KG1 (cell line): Measurements from ENCODE around the gene SMAD6.

Experiments used
- DNase-seq: peaks from one replicate; lab custom pipeline; 2025; lab: John Stamatoyannopoulos, UW

The SMAD6 gene

DNA sequence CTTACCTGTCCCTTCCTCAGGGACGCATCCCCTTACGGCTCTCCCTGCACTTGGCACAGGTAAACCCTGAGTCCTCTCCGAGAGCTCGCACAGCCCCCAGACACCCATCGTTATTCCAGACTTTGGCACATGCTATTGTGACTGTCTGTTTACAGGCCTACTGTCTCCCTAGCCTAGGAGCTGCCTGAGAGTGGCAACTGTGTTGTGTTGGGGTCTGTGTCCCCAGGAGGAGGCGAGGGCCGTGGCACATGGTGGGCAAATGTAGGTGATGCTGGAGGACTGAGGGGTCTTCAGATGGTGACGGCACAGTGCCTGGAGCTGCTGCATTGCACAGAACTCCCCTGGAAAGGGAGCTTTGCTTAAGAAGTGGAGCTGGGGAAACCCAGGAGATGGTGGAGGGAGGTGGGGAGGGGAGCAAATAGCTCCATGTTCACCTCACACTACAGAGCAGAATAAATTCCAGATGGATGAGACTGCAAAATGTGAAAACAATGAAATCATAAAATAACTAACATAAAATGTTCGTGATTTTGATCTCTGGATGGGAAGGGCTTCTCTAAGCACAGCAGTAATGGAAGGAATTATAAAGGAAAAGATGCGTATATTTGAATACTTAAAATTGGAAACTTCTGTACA, 96.5 kb downstream of the SMAD6 start:
- DNase-seq: no peak

DNA sequence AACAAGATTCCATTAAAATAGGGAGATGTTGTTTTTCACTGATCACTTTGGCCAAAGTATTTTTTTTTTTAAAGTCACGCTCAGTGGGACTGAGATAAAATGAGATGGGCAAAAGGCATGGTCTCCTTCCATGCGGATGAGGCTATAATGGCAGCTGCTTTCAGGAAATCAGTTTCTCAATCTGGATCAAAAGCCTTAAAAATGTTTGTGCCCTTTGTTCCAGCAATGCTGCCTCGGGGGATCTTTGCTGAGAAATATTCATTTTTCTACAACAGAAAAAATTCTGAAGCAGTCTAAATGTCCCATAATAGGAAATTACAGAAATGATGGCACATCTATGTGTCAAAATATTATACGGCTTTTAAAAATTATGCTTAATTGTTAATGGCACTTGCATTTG, 97.2 kb downstream of the SMAD6 start:
- no peak for DNase-seq

DNA sequence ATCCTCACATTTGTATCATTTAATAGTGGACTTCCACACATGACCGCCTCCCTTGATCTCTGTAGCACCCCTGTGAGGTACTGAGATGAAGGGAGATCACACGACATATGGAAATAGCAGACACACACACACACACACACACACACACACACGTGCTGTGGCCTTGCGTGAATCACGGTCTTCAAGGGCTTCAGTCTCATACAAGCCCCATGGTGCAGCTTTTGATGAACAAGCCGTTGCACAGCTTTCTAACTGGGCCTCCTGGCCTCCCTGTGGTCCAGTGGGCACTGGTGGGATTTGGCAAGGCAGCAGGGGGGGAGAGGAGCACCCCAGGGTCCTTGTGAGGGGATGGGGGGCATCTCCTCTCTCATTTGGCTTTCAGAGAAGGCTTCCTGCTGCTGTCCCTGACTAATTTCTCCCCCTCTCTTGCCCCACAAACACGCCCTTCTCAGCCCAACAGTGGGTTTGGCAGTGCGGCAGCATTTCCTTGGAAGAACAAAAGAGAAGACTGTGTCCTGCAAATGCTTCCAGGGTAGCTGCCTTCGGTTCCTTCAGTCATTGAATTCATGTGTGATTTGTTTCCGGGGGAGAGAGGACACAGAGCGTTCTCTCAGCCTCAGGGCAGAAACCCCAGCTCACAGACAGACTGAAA, 98.7 kb downstream of the SMAD6 start:
- no peak for DNase-seq

DNA sequence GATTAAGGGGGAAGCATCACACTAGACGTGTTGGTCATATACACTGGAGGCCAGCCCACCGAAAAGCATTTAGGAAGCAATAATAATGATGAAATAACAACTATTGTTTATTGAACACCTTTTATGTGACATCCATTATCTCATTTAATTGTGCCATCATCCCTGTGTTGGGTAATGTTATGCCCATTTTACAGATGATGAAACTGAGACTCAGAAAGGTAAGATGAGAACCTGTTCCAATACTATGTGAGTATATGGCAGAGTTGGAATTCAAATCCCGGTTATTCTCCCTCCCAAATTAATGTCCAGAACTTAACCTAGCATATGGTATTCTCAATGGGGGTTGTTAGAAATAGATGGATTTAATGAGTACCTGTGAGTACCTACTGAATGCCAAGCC, 99.2 kb downstream of the SMAD6 start:
- no peak for DNase-seq

DNA sequence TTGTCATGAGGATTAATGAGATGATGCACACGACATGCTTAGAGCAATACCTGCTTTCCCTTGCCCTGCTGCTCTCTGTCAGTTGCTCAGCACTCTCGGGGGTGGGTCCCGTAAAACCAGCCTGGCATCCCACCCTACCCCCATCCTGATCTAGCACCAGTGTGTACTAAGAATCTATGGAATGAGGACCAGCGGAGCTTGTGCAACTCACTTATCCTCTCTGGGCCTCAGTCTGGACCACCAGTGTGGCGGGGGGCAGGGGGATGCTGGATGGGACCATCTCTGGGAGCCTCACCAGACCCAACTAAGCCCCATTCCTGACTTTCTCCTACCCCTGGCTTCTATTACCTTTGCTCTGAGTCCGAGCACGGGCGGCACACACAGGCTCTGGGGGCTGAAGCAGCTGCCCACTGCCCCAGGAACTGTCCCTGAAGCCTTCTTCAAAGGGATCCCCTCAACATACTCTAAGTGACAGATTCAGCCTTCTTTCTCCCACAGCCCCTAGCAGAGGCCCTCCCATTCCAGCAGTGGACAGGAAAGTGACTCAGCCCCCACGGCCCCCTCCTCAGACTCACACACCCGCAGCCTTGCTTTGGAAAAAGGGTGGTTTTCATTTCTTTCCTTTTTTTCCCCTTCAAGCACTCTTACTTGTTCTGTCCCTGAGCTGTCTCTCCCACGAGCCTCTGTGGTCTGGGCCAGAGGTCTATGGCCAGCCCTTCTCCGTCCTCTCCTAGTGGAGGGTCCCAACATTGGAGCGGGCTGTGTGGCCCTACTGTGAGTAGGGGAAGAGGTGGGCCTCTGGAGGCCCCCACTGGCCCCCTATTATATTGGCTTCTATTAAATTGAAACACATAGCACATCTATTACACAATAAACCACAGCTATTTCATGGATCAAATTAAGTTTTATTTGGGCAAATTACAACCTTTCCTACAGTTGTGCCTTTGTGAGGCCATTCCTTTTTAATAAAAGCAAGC, 100.3 kb downstream of the SMAD6 start:
- DNase-seq: no peak

DNA sequence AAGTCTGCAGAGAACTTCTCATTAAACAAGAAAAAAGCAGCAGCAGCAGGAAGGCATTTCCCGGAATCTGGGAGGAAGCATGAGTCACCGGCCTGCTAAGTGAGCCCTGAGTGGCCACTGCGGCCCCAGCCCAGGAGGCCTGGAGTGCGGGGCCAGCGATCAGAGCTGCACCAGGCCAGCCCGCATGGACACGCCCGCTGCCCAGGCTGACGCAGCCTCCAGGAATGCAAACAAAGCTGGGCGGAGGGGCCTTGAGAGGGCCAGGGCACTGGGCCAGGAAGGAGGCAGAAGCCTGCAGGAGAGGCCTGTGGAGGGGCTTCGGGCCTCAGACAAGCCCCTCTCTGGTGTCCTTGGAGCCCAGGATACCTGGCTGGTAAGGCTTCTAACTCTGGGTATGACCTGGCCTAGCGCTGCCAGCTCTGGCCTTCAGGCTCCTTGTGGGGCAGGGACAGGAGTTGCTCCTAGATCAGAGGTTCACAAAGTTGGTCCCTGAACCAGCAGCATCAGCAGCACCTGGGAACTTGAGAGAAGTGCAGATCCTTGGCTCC, 101.2 kb downstream of the SMAD6 start:
- no peak for DNase-seq

DNA sequence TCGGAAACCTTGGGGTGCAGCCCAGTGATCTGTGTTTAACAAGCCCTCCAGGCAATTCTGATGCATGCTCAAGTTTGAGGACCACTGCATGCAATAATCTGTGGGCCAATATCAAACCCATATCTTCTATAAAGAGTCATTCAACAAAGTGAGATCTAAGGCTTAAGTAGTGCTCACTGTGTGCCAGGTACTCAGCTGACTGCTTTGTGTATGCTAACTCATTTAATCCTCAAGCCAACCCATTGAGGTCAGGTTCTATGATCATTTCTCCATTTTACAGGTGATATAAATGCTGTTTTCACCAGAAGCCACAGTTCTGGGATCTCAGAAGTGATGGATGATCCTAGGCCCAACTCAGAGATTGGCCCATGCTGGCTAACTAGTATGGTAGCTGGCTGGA, 101.7 kb downstream of the SMAD6 start:
- DNase-seq: no peak

DNA sequence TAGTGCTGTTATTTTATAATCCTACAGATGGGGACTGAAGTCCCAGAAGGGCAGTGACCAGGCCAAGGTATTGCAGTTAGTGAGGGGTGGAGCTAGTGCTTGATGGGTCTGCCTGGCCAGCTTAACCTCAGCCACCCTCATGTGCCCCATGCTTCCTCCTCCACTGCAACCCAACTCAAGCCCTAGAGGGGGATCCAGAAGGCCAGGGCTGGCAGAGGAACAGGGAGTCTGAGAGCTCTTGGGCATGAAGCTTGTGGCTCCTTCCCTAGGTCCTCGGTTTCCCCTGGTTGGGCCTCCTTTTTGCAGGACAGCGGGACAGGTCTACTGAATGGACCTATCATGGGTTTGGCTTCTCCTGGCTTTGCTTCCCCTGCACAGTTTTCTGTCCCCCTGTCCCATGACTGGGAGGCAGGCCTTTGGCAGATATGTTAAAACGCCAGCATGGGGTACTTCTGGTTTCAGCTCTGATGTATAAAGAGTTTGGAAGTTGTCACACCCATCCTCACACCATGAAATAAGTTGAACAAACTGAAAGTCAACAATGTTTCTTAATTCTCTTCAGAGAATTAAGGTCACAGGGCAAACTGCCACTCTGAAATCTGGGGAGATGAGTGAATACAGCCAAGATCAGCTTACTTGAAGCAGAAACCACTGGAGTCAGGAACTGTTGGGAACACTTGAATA, 103.3 kb downstream of the SMAD6 start:
- no peak for DNase-seq

DNA sequence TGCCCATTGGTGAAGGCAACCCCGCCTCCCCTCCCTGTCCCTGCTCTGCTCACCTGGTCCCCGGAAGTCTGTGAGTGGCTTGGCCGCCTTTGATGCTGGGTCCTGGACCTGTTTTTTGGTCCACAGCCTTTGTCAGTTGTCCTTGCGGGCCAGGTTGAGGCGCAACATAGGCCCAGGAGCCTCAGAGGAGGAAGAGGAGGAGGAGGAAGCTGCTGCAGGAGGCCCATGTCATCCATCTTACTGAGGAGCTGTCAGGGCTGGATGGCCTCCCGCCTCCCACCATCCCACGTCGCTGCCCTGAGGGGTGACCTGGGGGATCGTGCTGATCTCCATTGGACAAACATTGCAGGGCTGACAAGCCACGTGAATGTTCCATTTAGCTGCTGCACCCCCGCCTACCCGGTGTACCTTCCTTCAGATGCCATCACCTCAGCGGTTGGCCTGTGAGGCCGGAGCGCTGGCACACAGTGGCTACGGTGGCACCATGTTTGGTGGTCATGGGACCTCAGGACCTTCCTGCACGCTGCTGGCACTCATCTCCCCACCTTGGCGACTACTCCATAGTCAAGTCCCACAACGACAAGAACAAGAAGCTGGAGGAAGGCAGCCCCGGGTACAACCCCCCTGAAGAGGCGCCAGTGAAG, 106.3 kb downstream of the SMAD6 start:
- no peak for DNase-seq

DNA sequence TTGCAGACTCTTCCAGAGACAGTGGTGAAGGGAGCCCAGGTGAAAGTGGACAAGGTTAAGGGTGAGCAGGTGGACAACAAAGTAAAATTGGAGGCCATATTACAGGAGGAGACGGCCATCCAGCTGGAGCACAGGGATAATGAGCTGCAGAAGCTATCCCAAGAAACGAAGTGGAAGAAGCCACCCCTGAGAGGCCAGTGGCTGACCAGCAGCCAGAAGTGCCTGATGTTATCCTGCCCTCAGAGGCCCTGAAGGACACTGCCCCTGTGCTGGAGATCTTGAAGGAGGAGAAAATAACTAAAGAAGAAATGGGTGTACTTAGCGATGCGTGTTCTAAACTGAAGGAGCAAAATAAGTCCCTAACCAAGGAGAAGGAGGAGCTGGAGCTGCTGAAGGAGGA, 107.6 kb downstream of the SMAD6 start:
- no peak for DNase-seq

DNA sequence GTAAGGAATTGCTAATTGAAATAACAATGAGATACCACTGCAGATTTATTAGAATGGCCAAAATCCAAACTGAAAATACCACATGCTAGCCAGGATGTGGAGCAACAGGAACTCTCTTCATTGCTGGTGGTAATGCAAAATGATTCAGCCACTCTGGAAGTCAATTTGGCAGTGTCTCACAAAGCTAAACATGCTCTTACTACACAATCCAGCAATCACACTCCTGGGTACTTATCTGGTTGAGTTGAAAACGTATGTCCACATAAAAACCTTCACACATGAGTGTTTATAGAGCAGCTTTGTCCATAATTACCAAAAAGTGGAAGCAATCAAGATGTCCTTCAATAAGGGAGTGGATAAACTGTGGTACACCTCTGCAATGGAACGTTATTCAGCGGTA, 113.3 kb downstream of the SMAD6 start:
- no peak for DNase-seq

DNA sequence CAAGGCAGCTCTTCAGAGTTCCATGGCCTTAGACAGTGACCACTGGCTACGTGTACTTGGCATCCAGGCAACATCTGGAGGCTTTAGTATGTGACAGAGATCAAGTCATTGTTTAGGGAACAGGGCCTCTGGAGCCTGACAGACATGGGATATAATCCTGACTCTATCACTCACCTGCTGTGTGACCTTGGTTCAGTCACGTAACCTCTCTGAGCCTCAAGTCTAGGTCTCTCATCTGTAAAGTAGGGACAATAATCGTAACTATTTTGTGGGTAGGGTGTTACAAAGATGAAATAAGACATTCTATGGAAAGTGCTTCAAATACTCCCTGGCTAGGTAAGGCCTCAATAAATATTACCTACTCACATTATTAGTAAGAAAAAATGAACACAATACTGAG, 114.2 kb downstream of the SMAD6 start:
- no peak for DNase-seq

DNA sequence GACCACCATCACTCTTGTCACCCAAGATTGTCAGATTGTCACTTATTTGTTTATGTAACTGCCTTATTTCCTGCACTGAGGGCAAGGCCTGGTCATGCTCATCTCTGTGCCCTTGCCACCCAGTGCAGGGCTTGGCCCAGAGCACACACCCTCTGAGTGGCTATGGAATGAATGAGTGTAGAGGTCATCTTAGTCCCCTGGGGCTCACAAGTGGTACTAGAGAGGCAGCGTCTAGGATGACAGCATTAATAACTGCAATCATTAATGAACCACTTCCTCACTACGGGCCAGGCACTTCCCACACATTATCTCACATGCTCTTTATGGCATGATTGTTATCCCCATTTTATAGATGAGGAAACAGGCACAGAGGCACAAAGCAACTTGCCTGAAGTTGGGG, 117.0 kb downstream of the SMAD6 start:
- no peak for DNase-seq

DNA sequence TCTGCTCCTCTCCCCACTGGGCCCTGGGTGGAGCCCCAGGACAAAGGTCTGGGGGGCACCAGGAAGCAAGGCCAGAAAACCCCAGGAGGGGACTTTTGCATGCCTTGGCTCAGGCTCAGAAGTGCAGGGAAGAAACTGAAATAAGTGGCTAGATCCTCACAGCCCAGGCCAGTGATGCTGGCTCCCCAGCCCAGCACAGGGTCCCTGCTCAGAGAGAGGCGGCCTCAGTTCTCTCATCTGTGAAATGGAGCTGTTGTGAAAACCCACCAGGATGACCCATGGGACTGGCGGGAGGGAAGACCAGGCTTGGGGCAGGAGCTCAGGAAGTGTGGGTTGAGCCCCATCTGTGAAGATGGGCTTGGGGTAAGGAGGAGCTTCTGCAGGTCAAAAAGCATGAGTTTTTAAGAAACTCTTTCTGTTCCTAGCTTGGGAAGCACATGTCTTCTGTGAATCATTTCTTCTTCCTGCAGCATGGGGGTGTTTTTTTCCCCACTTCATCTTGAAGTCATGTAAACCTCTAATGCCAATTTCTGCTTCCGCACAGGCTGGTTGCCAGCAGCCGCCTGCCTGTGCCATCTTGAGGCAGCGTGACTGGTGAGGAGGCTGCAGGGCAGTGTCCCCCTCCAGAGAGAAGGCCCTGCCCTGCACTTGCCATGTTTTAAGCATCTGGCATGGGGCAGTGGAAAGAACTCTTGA, 118.6 kb downstream of the SMAD6 start:
- no peak for DNase-seq

DNA sequence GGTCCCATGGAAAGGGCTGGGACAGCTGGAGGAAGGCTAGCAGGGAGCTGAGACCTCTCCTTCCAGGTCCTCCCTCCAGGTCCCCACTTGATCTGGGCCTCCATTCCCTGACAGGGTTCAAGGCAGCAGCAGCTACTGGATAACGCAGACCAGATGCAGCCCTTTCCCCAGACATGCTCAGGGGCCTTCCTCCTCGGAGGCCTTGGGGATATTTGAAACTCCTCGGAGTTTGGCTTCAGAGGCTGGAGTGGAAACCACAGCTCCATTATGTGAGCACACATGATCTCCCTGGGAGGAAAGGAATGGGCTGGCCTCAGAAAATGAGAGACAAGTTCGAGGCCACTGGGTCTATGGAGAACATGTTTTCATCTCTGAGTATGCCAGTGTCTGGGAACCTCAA, 119.3 kb downstream of the SMAD6 start:
- no peak for DNase-seq

DNA sequence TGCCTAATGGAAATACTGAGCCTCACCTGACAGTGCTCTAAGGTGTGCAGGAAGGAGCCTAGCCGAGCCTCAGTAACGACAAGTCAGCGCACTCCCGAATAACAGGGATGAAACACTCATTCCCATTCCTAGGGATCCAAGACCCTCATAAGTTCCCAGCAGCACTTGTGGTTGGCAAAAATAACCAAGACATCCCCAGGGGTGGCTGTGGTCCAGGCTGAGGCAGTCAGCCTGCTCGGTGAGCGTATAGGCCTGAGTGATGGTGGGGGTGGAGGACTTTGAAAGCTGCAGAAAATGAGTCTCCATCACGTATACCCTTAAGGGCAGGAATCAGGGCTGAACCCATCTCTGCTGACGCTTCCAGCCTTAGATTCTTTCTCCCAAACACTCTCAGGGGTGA, 120.1 kb downstream of the SMAD6 start:
- DNase-seq: no peak

DNA sequence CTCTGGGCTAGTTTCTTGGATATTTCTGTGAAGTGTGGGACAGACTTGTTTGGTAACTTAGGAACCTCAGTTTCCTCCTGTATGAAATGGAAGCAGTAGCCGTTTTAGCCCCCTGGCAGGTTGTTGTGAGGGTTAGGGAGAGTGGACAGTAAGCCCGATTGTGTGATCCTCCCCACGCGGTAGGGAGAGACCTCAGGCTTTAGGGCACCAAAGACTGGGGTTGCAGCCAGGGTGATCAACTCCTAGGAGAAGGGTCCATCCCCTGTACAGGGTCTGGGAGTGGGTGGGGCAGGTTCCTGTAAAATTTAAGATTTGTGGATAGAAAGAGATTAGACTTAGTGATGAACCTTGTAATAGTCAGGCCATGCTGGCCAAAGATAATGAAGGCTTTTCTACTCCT, 120.5 kb downstream of the SMAD6 start:
- no peak for DNase-seq

DNA sequence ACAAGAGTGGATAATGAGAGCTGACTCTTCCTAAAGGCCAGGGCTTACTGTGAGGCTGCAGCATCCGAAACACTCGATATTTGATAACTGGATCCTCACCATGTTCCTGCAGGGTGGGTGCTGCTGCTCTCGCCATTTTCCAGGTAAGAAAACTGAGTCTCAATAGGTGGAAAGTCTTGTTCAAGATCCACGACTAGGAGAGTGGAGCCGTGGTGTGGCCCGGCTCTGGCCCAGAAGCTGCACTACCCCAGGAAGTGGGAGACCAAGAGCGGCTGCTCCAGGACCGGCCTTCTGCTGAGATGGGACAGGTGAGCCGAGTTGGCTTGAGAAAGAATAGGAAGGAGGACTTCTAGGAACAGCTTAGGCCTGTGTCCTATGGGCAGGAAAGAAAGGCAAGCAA, 121.6 kb downstream of the SMAD6 start:
- DNase-seq: no peak

DNA sequence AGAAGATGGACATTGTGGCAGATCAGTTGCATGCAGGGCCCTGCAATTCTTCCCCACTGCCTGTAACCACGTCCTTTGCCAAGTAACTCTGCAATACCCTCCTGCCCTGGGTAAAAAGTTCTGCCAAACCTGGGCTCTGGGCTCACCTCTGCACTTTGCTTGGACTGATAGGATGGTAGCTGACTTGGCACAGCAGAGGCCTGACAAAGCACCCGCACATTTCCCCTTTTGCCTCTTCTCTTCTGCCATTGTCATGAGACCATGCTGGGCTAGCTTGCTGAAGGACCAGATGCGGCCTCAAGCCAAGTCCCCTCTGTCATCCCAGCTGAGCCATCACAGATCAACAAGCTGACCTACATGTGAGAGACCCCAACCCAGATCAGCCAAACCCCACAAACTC, 122.4 kb downstream of the SMAD6 start:
- DNase-seq: no peak

DNA sequence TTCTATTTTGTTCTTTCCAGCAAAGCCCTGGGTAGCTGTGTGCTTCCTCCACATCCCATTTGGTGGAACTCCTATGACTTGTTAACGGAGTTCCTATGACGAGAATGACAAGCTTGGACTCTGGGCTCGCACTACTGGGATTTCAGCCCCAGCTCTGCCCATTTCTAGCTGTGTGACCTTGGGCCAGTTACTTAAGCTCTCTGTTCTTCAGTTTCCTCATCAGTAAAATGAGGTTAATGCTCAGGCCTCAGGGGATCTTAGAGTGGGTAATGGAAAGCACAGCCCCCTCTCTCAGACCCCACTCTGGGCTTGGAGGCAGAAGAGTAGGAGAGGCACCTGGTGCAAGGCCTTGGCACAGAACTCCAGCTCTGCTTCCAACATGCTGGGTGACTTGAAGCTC, 123.1 kb downstream of the SMAD6 start:
- no peak for DNase-seq

DNA sequence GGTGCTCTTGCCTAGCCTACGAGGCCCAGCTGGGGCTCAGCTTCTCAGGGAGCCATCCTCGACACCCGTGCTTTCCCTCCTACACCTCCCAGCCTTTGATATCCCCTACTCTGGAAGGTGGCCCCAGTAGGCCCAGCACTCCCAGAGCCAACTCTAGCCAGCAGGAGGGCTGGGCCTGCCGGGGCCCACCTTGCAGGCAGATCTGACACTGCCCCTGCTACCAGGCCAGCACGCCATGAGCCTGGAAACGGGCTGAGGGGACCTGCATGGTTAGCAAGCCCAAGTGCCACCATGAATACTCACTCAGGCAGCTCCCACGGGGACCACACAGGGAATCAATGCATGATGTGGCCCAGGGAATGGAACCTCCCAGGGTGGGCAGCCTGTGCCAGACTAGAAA, 123.7 kb downstream of the SMAD6 start:
- no peak for DNase-seq
